A549 (cell line): ENCODE data around the gene PIWIL4.

Experiments
- BHLHE40 ChIP-seq: IDR thresholded peaks from 2 replicates; pipeline ENCODE4 v1.6.1; 2012; ENCODE audit warnings: low read depth, low read length, inconsistent platforms
- CBX8 ChIP-seq: fragments of 200-600 bp; sonication (generic); IDR thresholded peaks from 2 replicates; pipeline ENCODE4 v1.6.1; 2016
- CEBPB ChIP-seq, 2 experiments: fragments of >200 bp in 1 of 2; sonication (Bioruptor Twin) in 1 of 2; formaldehyde crosslinking in 1 of 2; IDR thresholded peaks; 2 replicates each; pipeline ENCODE4 v1.6.1; 2012 to 2016
- CTCF ChIP-seq: fragments of >200 bp; sonication (Bioruptor Twin); formaldehyde crosslinking; IDR thresholded peaks from 3 replicates; pipeline ENCODE4 v1.5.1; 2016
- EP300 ChIP-seq, 2 experiments: fragments of >200 bp; sonication (Bioruptor Twin); formaldehyde crosslinking; IDR thresholded peaks; 2 replicates in 1 of 2; 3 replicates in 1 of 2; pipeline ENCODE4 v1.6.1; 2016 to 2017
- KDM1A ChIP-seq: fragments of 200-600 bp; sonication (generic); IDR thresholded peaks from 2 replicates; pipeline ENCODE4 v1.6.1; 2016; ENCODE audit warnings: low read depth, mild to moderate bottlenecking
- POLR2A ChIP-seq: IDR thresholded peaks from 2 replicates; pipeline ENCODE4 v1.6.1; 2012; ENCODE audit warnings: mild to moderate bottlenecking, low read length
- RCOR1 ChIP-seq: fragments of 150-350 bp; IDR thresholded peaks from 2 replicates; pipeline ENCODE4 v1.6.1; 2014; ENCODE audit warnings: antibody characterized with exemption, low read length, low read depth
- TF ChIP-seq, protein P1 (sequence below): fragments of 200-600 bp; sonication (generic); IDR thresholded peaks from 2 replicates; pipeline ENCODE4 v1.6.1; 2016; ENCODE audit warnings: antibody characterized with exemption, mild to moderate bottlenecking, moderate library complexity
- TF ChIP-seq, protein P2 (sequence below): fragments of 450-650 bp; IDR thresholded peaks from 2 replicates; pipeline ENCODE4 v1.6.1; 2014; ENCODE audit warnings: antibody characterized with exemption

- TF ChIP-seq CTCF (no peak), CBX8 (no peak), EP300 (IDR thresholded peaks at IDR 0.05) (no peak), POLR2A (no peak), BHLHE40 (no peak), RCOR1 (no peak), CEBPB (IDR thresholded peaks at IDR 0.05) (0 out of 4 replicates have a peak, but pooled peaks of 1 of the 2 experiments have one; percentile 12), KDM1A (no peak)
- TF ChIP-seq, protein P1, sequence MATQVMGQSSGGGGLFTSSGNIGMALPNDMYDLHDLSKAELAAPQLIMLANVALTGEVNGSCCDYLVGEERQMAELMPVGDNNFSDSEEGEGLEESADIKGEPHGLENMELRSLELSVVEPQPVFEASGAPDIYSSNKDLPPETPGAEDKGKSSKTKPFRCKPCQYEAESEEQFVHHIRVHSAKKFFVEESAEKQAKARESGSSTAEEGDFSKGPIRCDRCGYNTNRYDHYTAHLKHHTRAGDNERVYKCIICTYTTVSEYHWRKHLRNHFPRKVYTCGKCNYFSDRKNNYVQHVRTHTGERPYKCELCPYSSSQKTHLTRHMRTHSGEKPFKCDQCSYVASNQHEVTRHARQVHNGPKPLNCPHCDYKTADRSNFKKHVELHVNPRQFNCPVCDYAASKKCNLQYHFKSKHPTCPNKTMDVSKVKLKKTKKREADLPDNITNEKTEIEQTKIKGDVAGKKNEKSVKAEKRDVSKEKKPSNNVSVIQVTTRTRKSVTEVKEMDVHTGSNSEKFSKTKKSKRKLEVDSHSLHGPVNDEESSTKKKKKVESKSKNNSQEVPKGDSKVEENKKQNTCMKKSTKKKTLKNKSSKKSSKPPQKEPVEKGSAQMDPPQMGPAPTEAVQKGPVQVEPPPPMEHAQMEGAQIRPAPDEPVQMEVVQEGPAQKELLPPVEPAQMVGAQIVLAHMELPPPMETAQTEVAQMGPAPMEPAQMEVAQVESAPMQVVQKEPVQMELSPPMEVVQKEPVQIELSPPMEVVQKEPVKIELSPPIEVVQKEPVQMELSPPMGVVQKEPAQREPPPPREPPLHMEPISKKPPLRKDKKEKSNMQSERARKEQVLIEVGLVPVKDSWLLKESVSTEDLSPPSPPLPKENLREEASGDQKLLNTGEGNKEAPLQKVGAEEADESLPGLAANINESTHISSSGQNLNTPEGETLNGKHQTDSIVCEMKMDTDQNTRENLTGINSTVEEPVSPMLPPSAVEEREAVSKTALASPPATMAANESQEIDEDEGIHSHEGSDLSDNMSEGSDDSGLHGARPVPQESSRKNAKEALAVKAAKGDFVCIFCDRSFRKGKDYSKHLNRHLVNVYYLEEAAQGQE = no peak
- TF ChIP-seq, protein P2, sequence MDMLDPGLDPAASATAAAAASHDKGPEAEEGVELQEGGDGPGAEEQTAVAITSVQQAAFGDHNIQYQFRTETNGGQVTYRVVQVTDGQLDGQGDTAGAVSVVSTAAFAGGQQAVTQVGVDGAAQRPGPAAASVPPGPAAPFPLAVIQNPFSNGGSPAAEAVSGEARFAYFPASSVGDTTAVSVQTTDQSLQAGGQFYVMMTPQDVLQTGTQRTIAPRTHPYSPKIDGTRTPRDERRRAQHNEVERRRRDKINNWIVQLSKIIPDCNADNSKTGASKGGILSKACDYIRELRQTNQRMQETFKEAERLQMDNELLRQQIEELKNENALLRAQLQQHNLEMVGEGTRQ = no peak
Measured at GRCh38 chr11:94638902-94639373, 71.8 kb downstream of the PIWIL4 start.
